Uterus (tissue), 2 donors: Measurements from ENCODE around the gene LRRC25.
"Not testable (repeated sequence)": the region's sequence is repeated elsewhere in the genome, so short reads cannot be mapped to it uniquely, and the experiment has no call there.

Experiments
- CTCF ChIP-seq, 4 experiments: fragments of 200-600 bp in 2 of 4; fragments of 450-650 bp in 2 of 4; sonication (generic) in 2 of 4; IDR thresholded peaks; one replicate each; pipeline ENCODE4 v1.5.1; 2016 to 2019; ENCODE audit warnings: antibody characterized with exemption in 4 of 4, mild to moderate bottlenecking in 2 of 4, moderate library complexity in 1 of 4
- POLR2A ChIP-seq, 2 donors: fragments of 450-650 bp; IDR thresholded peaks; one replicate each; pipeline ENCODE4 v1.6.1; 2016; ENCODE audit warnings: antibody characterized with exemption in 2 of 2, mild to moderate bottlenecking in 1 of 2, moderate library complexity in 1 of 2

GRCh38 chr19:18383622-18384021 lies 13.8 kb downstream of the LRRC25 start:
- not testable (repeated sequence) for TF ChIP-seq CTCF, POLR2A (IDR thresholded peaks at IDR 0.05)
